PFSK-1 (cell line): ENCODE results near the gene TVP23A.

ENCODE experiments used
- FOXP2 ChIP-seq: optimal IDR thresholded peaks from 2 replicates; pipeline ENCODE3; 2011; ENCODE audit warnings: borderline replicate concordance, control low read depth, inconsistent platforms; ENCODE audit not compliant: insufficient read depth; ENCODE audit errors: extremely low read length, extremely low read depth
- POLR2AphosphoS5 ChIP-seq: IDR thresholded peaks from 2 replicates; pipeline ENCODE4 v1.6.1; 2012; ENCODE audit warnings: low read depth, mild to moderate bottlenecking, control low read depth, low read length, moderate library complexity
- REST ChIP-seq, 2 experiments: IDR thresholded peaks; 2 replicates each; pipeline versions ENCODE4 v1.6.1 to v1.8.0; 2011 to 2012; ENCODE audit warnings: low read depth in 2 of 2, low read length in 2 of 2, control low read depth in 1 of 2, inconsistent platforms in 1 of 2, mild to moderate bottlenecking in 1 of 2, moderate library complexity in 1 of 2; ENCODE audit not compliant: insufficient read depth in 1 of 2
- SIN3A ChIP-seq: IDR thresholded peaks from 2 replicates; pipeline ENCODE4 v1.6.1; 2012; ENCODE audit warnings: mild to moderate bottlenecking, low read length, moderate library complexity, borderline replicate concordance; ENCODE audit not compliant: insufficient read depth
- TAF1 ChIP-seq: IDR thresholded peaks from 2 replicates; pipeline ENCODE4 v1.6.1; 2012; ENCODE audit warnings: low read length, control low read depth, borderline replicate concordance; ENCODE audit not compliant: insufficient read depth

Gene TVP23A

GRCh38 chr16:10729104-10730048, 89.2 kb downstream of the TVP23A start:
- TF ChIP-seq FOXP2 (no peak), SIN3A (no peak), REST (IDR thresholded peaks at IDR 0.05; ENCODE audit: insufficient read depth in 1 of 2, low read depth in 2 of 2, low read length in 2 of 2) (no peak), TAF1 (no peak), POLR2AphosphoS5 (no peak)

- TF ChIP-seq REST (IDR thresholded peaks at IDR 0.05; ENCODE audit: insufficient read depth in 1 of 2, low read depth in 2 of 2, low read length in 2 of 2) (no peak), SIN3A (no peak)
Measured at GRCh38 chr16:10728003-10728887, 90.3 kb downstream of the TVP23A start.
